HEK293 (cell line): ENCODE data around the gene ANXA10.

ENCODE experiments used
- CTCF ChIA-PET: fragments of 350-600 bp; formaldehyde crosslinking; extraction: SDS; loops from one replicate; lab custom pipeline; 2021; ENCODE audit warnings: antibody characterized with exemption; lab: Yijun Ruan, JAX
- POLR2A ChIA-PET: fragments of 300-600 bp; formaldehyde crosslinking; extraction: SDS; loops from one replicate; lab custom pipeline; 2020; ENCODE audit warnings: antibody characterized with exemption, inconsistent platforms; lab: Yijun Ruan, JAX
- H3K27ac ChIP-seq: fragments of 200-500 bp; sonication (Bioruptor generic); 2 replicates; pipeline ENCODE4 v1.5.1; 2014; ENCODE audit warnings: low read depth, low read length, control low read depth, inconsistent platforms; ENCODE audit errors: extremely low read depth
- H3K36me3 ChIP-seq, 2 experiments: fragments of 200-500 bp in 1 of 2; sonication (Bioruptor generic) in 1 of 2; 1 replicate in 1 of 2; 2 replicates in 1 of 2; pipeline ENCODE4 v1.5.1; 2014 to 2017; ENCODE audit warnings: inconsistent platforms in 2 of 2, low read length in 2 of 2; ENCODE audit not compliant: control insufficient read depth in 2 of 2, insufficient read depth in 1 of 2
- H3K4me1 ChIP-seq: fragments of 200-500 bp; sonication (Bioruptor generic); 2 replicates; pipeline ENCODE4 v1.5.1; 2014; ENCODE audit warnings: mild to moderate bottlenecking, low read length, inconsistent platforms; ENCODE audit not compliant: control insufficient read depth, insufficient read depth
- H3K4me3 ChIP-seq: 2 replicates; pipeline ENCODE4 v1.5.1; 2011; ENCODE audit warnings: low read depth, mild to moderate bottlenecking, control low read depth, low read length, moderate library complexity
- H3K9me3 ChIP-seq: fragments of 200-500 bp; sonication (Bioruptor generic); 2 replicates; pipeline ENCODE4 v1.5.1; 2014; ENCODE audit warnings: low read depth, low read length, inconsistent platforms; ENCODE audit not compliant: control insufficient read depth, insufficient read depth
- GLIS2 ChIP-seq: fragments of 450-650 bp; formaldehyde crosslinking; IDR thresholded peaks from 2 replicates; pipeline ENCODE4 v1.5.1; 2016; ENCODE audit warnings: missing biosample characterization, missing genetic modification characterization
- KLF17 ChIP-seq: fragments of 450-650 bp; formaldehyde crosslinking; IDR thresholded peaks from 2 replicates; pipeline ENCODE4 v1.5.1; 2016; ENCODE audit warnings: missing biosample characterization, missing genetic modification characterization
- PRDM2 ChIP-seq: fragments of 450-650 bp; formaldehyde crosslinking; IDR thresholded peaks from 2 replicates; pipeline ENCODE4 v1.5.1; 2016; ENCODE audit warnings: missing biosample characterization, missing genetic modification characterization, borderline replicate concordance
- PRDM4 ChIP-seq: fragments of 450-650 bp; formaldehyde crosslinking; IDR thresholded peaks from 2 replicates; pipeline ENCODE4 v1.5.1; 2017; ENCODE audit warnings: missing biosample characterization, missing genetic modification characterization
- SCRT1 ChIP-seq: fragments of 450-650 bp; formaldehyde crosslinking; IDR thresholded peaks from 2 replicates; pipeline ENCODE4 v1.5.1; 2016; ENCODE audit warnings: missing biosample characterization, missing genetic modification characterization, borderline replicate concordance
- ZBTB8A ChIP-seq: fragments of 450-650 bp; formaldehyde crosslinking; IDR thresholded peaks from 2 replicates; pipeline ENCODE4 v1.5.1; 2016; ENCODE audit warnings: missing biosample characterization, missing genetic modification characterization
- ZFP69B ChIP-seq: fragments of 450-650 bp; formaldehyde crosslinking; IDR thresholded peaks from 2 replicates; pipeline ENCODE4 v1.5.1; 2016; ENCODE audit warnings: missing biosample characterization, missing genetic modification characterization
- ZIC2 ChIP-seq: fragments of 450-650 bp; formaldehyde crosslinking; IDR thresholded peaks from 2 replicates; pipeline ENCODE4 v1.5.1; 2016; ENCODE audit warnings: missing biosample characterization, missing genetic modification characterization
- ZNF114 ChIP-seq: fragments of 450-650 bp; formaldehyde crosslinking; IDR thresholded peaks from 2 replicates; pipeline ENCODE4 v1.5.0; 2017; ENCODE audit warnings: missing biosample characterization, missing genetic modification characterization
- ZNF140 ChIP-seq: fragments of 450-650 bp; formaldehyde crosslinking; IDR thresholded peaks from 2 replicates; pipeline ENCODE4 v1.5.1; 2016; ENCODE audit warnings: missing biosample characterization, missing genetic modification characterization
- ZNF37A ChIP-seq: fragments of 450-650 bp; IDR thresholded peaks from 2 replicates; pipeline ENCODE4 v1.5.1; 2018; ENCODE audit warnings: missing biosample characterization, missing genetic modification characterization
- ZNF549 ChIP-seq: fragments of 450-650 bp; IDR thresholded peaks from 2 replicates; pipeline ENCODE4 v1.5.1; 2018; ENCODE audit warnings: missing biosample characterization, missing genetic modification characterization, mild to moderate bottlenecking, inconsistent platforms, moderate library complexity
- ZNF555 ChIP-seq: fragments of 450-650 bp; formaldehyde crosslinking; conservative IDR thresholded peaks from 2 replicates; pipeline ENCODE4 v1.5.1; 2017; ENCODE audit warnings: missing biosample characterization, mild to moderate bottlenecking, missing genetic modification characterization, inconsistent platforms
- ZNF558 ChIP-seq: fragments of 450-650 bp; formaldehyde crosslinking; IDR thresholded peaks from 2 replicates; pipeline ENCODE4 v1.5.1; 2016; ENCODE audit warnings: missing biosample characterization, missing genetic modification characterization
- ZNF837 ChIP-seq: fragments of 450-650 bp; formaldehyde crosslinking; IDR thresholded peaks from 2 replicates; pipeline ENCODE4 v1.5.1; 2016; ENCODE audit warnings: missing biosample characterization, missing genetic modification characterization
- TF ChIP-seq, protein P1 (sequence below): fragments of 450-650 bp; formaldehyde crosslinking; IDR thresholded peaks from 2 replicates; pipeline ENCODE4 v1.5.1; 2016; ENCODE audit warnings: missing biosample characterization, missing genetic modification characterization, low read depth
- TF ChIP-seq, protein P2 (sequence below): fragments of 450-650 bp; IDR thresholded peaks from 2 replicates; pipeline ENCODE4 v1.5.1; 2018; ENCODE audit warnings: missing biosample characterization, mild to moderate bottlenecking, missing genetic modification characterization

Gene ANXA10

GRCh38 chr4:168154546-168155277 is 62.4 kb downstream of the ANXA10 start (continued):
- TF ChIP-seq ZNF549 (tag by site-specific recombination) (no peak), PRDM2 (tag by site-specific recombination) (no peak)

DNA sequence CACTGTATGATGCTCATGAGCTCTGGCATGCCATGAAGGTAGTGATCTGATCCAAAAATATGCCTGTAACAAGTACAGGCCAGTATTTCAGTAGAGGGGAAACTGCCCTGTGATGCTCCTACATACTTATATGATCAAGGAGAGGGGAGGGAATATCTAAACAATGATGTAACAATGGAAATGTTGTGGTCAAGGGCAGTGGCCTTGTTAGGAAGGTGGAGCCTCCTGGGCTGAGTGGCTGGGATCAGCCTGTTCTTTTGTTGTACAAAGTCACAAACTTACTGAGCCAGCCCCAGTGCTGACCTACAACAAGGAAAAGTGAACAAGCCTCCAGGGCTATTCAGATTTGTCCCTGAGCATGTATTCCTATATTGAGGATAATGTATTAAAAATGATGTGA is 70.3 kb downstream of the ANXA10 start:
- Histone ChIP-seq H3K4me1 (no peaks in the 10 kb centered on the region), H3K36me3 (no peaks in the 10 kb centered on the region), H3K4me3 (no peak overlapping the region), H3K9me3 (no peaks in the 10 kb centered on the region), H3K27ac (no peak overlapping the region)
- ChIA-PET POLR2A (no interaction called here), CTCF (no interaction called here)
- TF ChIP-seq ZFP69B (no peak), ZNF555 (no peak)

DNA sequence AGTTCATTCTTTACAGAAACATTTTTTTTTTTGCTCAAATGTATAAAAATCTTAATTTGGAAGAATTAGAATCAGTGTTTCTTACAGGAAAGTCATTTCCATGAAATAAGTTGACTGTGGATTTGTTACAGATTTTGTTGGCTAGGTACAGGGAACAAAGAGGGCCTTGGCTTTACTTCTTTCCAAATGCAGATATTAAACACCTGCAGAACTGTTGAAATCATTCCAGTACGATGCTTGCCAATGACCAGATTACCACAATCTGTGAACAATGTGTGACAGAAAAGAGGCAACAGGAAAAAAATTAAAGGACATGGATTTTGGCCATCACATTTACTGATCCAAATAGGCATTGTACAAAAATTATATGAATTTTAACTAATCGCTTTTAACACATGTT is 70.8 kb downstream of the ANXA10 start:
- TF ChIP-seq ZNF140 (no peak), PRDM4 (no peak), KLF17 (tag by site-specific recombination) (no peak), GLIS2 (tag by site-specific recombination) (no peak), SCRT1 (tag by site-specific recombination) (no peak), ZNF37A (tag by site-specific recombination) (no peak), ZBTB8A (tag by site-specific recombination) (no peak), ZNF114 (tag by site-specific recombination) (no peak), ZIC2 (tag by site-specific recombination) (no peak), ZNF837 (tag by site-specific recombination) (no peak), ZNF558 (tag by site-specific recombination) (no peak)
- TF ChIP-seq, protein P1, sequence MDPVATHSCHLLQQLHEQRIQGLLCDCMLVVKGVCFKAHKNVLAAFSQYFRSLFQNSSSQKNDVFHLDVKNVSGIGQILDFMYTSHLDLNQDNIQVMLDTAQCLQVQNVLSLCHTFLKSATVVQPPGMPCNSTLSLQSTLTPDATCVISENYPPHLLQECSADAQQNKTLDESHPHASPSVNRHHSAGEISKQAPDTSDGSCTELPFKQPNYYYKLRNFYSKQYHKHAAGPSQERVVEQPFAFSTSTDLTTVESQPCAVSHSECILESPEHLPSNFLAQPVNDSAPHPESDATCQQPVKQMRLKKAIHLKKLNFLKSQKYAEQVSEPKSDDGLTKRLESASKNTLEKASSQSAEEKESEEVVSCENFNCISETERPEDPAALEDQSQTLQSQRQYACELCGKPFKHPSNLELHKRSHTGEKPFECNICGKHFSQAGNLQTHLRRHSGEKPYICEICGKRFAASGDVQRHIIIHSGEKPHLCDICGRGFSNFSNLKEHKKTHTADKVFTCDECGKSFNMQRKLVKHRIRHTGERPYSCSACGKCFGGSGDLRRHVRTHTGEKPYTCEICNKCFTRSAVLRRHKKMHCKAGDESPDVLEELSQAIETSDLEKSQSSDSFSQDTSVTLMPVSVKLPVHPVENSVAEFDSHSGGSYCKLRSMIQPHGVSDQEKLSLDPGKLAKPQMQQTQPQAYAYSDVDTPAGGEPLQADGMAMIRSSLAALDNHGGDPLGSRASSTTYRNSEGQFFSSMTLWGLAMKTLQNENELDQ (tag by site-specific recombination) = no peak
- TF ChIP-seq, protein P2, sequence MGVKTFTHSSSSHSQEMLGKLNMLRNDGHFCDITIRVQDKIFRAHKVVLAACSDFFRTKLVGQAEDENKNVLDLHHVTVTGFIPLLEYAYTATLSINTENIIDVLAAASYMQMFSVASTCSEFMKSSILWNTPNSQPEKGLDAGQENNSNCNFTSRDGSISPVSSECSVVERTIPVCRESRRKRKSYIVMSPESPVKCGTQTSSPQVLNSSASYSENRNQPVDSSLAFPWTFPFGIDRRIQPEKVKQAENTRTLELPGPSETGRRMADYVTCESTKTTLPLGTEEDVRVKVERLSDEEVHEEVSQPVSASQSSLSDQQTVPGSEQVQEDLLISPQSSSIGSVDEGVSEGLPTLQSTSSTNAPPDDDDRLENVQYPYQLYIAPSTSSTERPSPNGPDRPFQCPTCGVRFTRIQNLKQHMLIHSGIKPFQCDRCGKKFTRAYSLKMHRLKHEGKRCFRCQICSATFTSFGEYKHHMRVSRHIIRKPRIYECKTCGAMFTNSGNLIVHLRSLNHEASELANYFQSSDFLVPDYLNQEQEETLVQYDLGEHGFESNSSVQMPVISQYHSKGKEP = no peak
- TF ChIP-seq, all 188 proteins: peak for 0
- Histone ChIP-seq H3K36me3 (no peaks in the 10 kb centered on the region), H3K9me3 (no peaks in the 10 kb centered on the region), H3K27ac (no peak overlapping the region), H3K4me1 (no peaks in the 10 kb centered on the region), H3K4me3 (no peak overlapping the region)
- POLR2A ChIA-PET = no interaction called here
- CTCF ChIA-PET = no interaction called here
